GM18499 (cell line): Measurements from ENCODE around the gene ZKSCAN3.

Experiments used
- ATAC-seq: cut with Tn5 transposase; IDR thresholded peaks from one replicate; pipeline ENCODE4 v1.9.1; 2021; ENCODE audit warnings: moderate number of reproducible peaks; ENCODE audit not compliant: insufficient read depth, unreplicated experiment

Gene ZKSCAN3

DNA sequence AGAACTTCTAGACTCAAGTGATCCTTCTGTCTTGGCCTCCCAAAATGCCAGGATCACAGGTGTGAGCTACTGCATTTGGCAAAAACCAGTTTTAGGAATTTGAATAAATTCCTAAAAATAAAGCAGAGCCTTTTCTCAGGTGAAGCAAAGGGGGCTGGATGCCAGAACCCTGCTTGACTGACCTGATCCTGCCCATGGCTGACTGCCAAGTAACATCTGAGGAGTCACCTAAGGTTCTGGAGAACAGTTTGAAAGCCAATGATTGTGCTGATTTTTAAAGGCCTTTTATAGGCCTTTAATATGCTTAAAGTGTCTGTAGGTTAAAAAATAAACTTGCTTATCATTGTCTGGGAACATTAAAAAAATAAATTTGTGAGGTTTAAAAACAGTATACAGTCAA lies 63.9 kb downstream of the ZKSCAN3 start:
- no peak for ATAC-seq
